Fibroblast of mammary gland (primary cell): ENCODE measurements around the gene CFAP206.

Experiments
- DNase-seq: peaks from one replicate; pipeline ENCODE4 v3.0.0-alpha.2; 2010; ENCODE audit warnings: low read depth
- H3K4me3 ChIP-seq: 2 replicates; pipeline ENCODE4 v1.5.1; 2011; ENCODE audit warnings: low read depth, mild to moderate bottlenecking, low read length, moderate library complexity; ENCODE audit not compliant: control insufficient read depth
- CTCF ChIP-seq: conservative IDR thresholded peaks from 2 replicates; pipeline ENCODE4 v1.5.1; 2011; ENCODE audit warnings: low read depth, low read length, inconsistent platforms; ENCODE audit not compliant: control insufficient read depth, insufficient read depth

CFAP206 gene

DNA sequence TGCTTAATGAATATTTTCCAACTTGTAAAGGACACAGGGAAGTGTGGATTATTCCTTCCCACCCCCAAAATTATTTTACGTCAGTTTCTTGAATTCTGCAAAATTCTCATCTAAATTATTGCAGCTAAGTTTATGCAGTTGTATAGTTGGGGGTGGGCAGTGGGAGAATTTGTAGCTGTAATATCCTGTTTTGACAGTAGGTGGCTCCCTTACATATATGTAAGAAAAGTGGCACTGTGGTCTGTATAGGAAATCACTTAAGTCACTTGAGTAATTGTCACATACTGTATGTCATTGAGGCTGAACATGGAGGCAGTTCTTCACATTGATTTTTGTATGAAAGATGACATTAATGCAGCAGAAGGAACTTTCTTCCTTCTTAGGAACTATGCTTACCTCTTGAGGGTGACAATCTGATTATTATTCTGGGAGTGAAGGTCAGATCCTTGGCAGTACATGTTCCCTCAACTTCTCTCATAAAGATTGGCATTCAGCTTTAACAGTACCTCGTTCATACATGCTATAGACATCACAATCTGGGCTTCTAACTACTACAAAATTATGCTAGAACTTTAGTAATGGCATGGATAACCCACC lies 14.6 kb upstream of the CFAP206 start:
- TF ChIP-seq CTCF, result peak; percentile 73
- no peak overlapping the region for H3K4me3 ChIP-seq
- peak; percentile 69 for DNase-seq

GRCh38 chr6:87395431-87395830 lies 12.3 kb upstream of the CFAP206 start:
- no peak for DNase-seq
- no peak overlapping the region for H3K4me3 ChIP-seq
- no peak for TF ChIP-seq CTCF

DNA sequence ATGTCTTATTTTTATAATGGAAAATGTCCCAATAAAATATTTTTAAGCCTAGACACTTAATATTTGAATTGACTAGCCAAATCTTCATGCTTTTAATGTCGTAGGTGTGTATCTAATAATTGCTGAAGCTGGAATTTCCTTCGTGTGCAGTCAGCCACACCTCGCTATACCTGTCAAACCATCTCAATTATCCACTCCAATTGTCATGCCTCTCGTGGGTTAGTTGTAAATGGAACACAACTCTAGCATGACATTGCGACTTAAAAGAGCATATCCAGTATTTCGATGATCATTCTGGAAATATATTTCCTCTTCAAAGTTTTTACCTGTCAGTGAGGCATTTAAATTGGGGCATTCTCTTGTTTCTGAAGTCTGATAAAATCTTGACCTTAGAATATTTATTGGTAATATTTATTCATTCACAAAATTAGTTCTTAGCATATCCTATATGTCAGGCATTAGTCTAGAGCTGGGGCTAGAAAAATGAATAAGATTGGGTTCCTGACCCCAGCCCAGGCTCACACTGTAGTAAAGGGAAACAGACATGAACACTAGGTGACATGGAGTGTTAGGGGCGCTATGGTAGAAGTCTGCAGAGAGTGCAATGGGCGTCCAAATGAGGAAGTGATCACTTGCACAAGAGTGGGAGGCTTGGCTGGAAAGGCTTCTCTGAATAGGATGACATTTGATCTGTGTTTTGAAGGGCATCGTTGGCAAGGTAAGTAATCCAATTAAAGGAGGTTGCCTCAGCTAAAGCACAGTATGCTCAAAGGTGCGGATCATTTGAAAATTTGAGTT lies 11.0 kb upstream of the CFAP206 start:
- H3K4me3 ChIP-seq, result no peak overlapping the region
- DNase-seq, result no peak
- TF ChIP-seq CTCF, result no peak

- no peak overlapping the region for H3K4me3 ChIP-seq
- no peak for TF ChIP-seq CTCF
- DNase-seq, result no peak
These were observed 10.1 kb upstream of the CFAP206 start for GRCh38 chr6:87397656-87398055.

GRCh38 chr6:87401832-87402231 lies 5.9 kb upstream of the CFAP206 start:
- DNase-seq, result no peak
- no peak for TF ChIP-seq CTCF
- H3K4me3 ChIP-seq, result no peak overlapping the region

- peak overlapping the region; percentile 85 for H3K4me3 ChIP-seq
- DNase-seq, result peak; percentile 41
- no peak for TF ChIP-seq CTCF
These were observed 241 bp upstream of the CFAP206 start for GRCh38 chr6:87407561-87407900.
